ENCODE measurements around the gene SNRPA.

GRCh38 chr19:40716031-40716481 lies 34.9 kb upstream of the SNRPA start:
- TF ChIP-seq POLR2A (IDR thresholded peaks at IDR 0.05) (no peak), CTCF (IDR thresholded peaks at IDR 0.05) (no peak)

Measured in uterus (tissue), 2 donors.